ENCODE measurements around the gene NKAIN2.

Gene NKAIN2

DNA sequence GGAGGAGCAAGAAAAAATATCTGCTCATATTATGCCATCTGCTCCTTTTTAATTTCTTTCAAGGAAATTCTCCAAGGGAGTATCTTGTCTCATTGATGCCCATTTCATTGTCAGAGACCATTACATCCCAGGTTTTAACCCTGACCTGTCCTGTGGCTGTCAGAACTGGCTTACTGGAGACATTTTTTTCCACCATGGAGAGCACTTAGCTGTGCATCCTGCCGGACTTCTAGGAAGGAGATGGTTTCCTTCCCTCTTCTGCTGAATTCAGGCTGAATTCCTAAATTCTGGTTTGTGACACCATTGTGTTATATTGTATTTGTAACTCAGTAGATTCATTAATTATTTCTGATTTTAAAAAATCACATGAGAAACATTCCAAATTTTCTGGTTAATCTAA lies 70.3 kb downstream of the NKAIN2 start:
- no peak overlapping the region for H3K56ac ChIP-seq (ENCODE audit: low read length)

DNA sequence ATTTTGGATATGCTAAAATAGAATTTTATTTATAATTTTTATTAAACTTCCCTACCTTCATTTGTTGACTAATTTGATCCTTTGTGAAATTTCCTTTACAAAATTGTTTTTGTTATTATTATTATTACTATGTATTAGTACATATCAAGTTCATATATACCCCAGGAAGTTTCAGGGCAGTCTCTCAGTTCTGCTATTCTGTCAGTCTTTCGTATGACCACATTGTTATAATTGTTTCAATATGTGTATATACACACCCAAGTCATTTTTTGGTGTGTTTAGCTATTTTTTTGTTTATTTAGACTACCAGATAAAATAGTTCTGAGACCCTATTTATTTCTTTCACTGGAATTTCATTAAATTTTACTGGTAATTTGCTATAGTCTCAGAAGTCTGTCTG lies 72.1 kb downstream of the NKAIN2 start:
- H2BK5ac ChIP-seq (ENCODE audit: low read length): no peak overlapping the region
- H3K4me3 ChIP-seq (ENCODE audit: low read length): no peak overlapping the region
- no peak overlapping the region for H3K18ac ChIP-seq (ENCODE audit: low read length)
- H3K79me2 ChIP-seq (ENCODE audit: control insufficient read depth, insufficient read depth, low read length): no peaks in the 10 kb centered on the region
- no peak overlapping the region for H3K27ac ChIP-seq (ENCODE audit: low read depth, low read length)
- H2BK15ac ChIP-seq (replicated peaks; ENCODE audit: low read depth): no peak overlapping the region
- no peak overlapping the region for H3K23ac ChIP-seq (ENCODE audit: low read length)
- no peak overlapping the region for H2BK120ac ChIP-seq (ENCODE audit: low read depth, low read length)
- H3K4ac ChIP-seq (ENCODE audit: low read depth, low read length): no peak overlapping the region
- no peaks in the 10 kb centered on the region for H3K27me3 ChIP-seq (ENCODE audit: insufficient read depth, low read length, poor library complexity)
- H3K4me2 ChIP-seq (ENCODE audit: low read length): no peak overlapping the region
- no peak for DNase-seq
- no peaks in the 10 kb centered on the region for H3K79me1 ChIP-seq (ENCODE audit: low read length)
- no peaks in the 10 kb centered on the region for H3K4me1 ChIP-seq (ENCODE audit: control insufficient read depth, low read depth, low read length)
- no peak overlapping the region for H3K9ac ChIP-seq (ENCODE audit: low read length)
- no peak overlapping the region for H4K5ac ChIP-seq (ENCODE audit: low read length)
- no peak overlapping the region for H4K8ac ChIP-seq (ENCODE audit: low read depth, low read length)
- H2AK5ac ChIP-seq (ENCODE audit: low read length): no peak overlapping the region
- no peak overlapping the region for H3K56ac ChIP-seq (ENCODE audit: low read length)
- H3K36me3 ChIP-seq (ENCODE audit: control insufficient read depth, insufficient read depth, low read length): no peaks in the 10 kb centered on the region
- WGBS (ENCODE audit: extremely low coverage, insufficient coverage, low lambda C conversion rate): no CpG with 5 or more reads among the region's 1 CpG

More for the DNA sequence above, 70.3 kb downstream of the NKAIN2 start:
- H2BK120ac ChIP-seq (ENCODE audit: low read depth, low read length): no peak overlapping the region
- no peak overlapping the region for H3K4me2 ChIP-seq (ENCODE audit: low read length)
- H4K8ac ChIP-seq (ENCODE audit: low read depth, low read length): no peak overlapping the region
- H3K23ac ChIP-seq (ENCODE audit: low read length): no peak overlapping the region
- no peaks in the 10 kb centered on the region for H3K79me2 ChIP-seq (ENCODE audit: control insufficient read depth, insufficient read depth, low read length)
- H2BK15ac ChIP-seq (replicated peaks; ENCODE audit: low read depth): no peak overlapping the region
- H3K4ac ChIP-seq (ENCODE audit: low read depth, low read length): no peak overlapping the region
- H4K5ac ChIP-seq (ENCODE audit: low read length): no peak overlapping the region
- no peak overlapping the region for H2AK5ac ChIP-seq (ENCODE audit: low read length)
- no peak overlapping the region for H3K18ac ChIP-seq (ENCODE audit: low read length)
- no peak overlapping the region for H3K27ac ChIP-seq (ENCODE audit: low read depth, low read length)
- H2BK5ac ChIP-seq (ENCODE audit: low read length): no peak overlapping the region
- H3K79me1 ChIP-seq (ENCODE audit: low read length): no peaks in the 10 kb centered on the region
- no peaks in the 10 kb centered on the region for H3K27me3 ChIP-seq (ENCODE audit: insufficient read depth, low read length, poor library complexity)
- H3K4me3 ChIP-seq (ENCODE audit: low read length): no peak overlapping the region
- no peak for DNase-seq
- no peaks in the 10 kb centered on the region for H3K36me3 ChIP-seq (ENCODE audit: control insufficient read depth, insufficient read depth, low read length)
- no peak overlapping the region for H3K9ac ChIP-seq (ENCODE audit: low read length)
- no peaks in the 10 kb centered on the region for H3K4me1 ChIP-seq (ENCODE audit: control insufficient read depth, low read depth, low read length)
- no CpG with 5 or more reads among the region's 1 CpG for WGBS (ENCODE audit: extremely low coverage, insufficient coverage, low lambda C conversion rate)

DNA sequence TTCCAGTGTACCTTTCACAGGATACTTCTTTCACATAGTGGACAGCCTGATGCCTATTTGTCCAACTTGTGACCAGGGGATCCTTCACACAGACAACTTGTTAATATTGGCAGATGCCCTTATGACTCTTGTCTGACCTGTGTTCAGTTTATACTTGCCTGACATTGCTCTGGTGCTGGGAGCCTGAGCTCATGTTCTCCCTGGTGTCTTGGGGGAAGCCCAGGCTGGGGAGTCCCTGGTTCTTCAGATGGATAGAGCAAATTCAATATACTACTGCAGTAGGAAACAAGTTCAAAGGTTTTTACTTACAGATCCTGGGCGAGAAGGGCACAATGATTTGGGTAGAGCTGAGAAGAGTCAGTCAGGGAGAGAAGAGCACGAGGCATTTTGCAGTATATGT lies 76.1 kb downstream of the NKAIN2 start:
- no peak overlapping the region for H2AK5ac ChIP-seq (ENCODE audit: low read length)
- no peak overlapping the region for H3K56ac ChIP-seq (ENCODE audit: low read length)
- H3K4ac ChIP-seq (ENCODE audit: low read depth, low read length): no peak overlapping the region
- H4K5ac ChIP-seq (ENCODE audit: low read length): no peak overlapping the region
- H2BK15ac ChIP-seq (replicated peaks; ENCODE audit: low read depth): no peak overlapping the region
- no peak overlapping the region for H3K23ac ChIP-seq (ENCODE audit: low read length)
- no peak overlapping the region for H3K27ac ChIP-seq (ENCODE audit: low read depth, low read length)
- no peaks in the 10 kb centered on the region for H3K4me1 ChIP-seq (ENCODE audit: control insufficient read depth, low read depth, low read length)
- no peak overlapping the region for H3K4me3 ChIP-seq (ENCODE audit: low read length)
- H3K79me2 ChIP-seq (ENCODE audit: control insufficient read depth, insufficient read depth, low read length): no peaks in the 10 kb centered on the region
- WGBS (ENCODE audit: extremely low coverage, insufficient coverage, low lambda C conversion rate): no CpG with 5 or more reads among the region's 2 CpGs
- no peak overlapping the region for H3K9ac ChIP-seq (ENCODE audit: low read length)
- no peaks in the 10 kb centered on the region for H3K27me3 ChIP-seq (ENCODE audit: insufficient read depth, low read length, poor library complexity)
- no peak overlapping the region for H4K8ac ChIP-seq (ENCODE audit: low read depth, low read length)
- no peak overlapping the region for H3K4me2 ChIP-seq (ENCODE audit: low read length)
- H3K79me1 ChIP-seq (ENCODE audit: low read length): no peaks in the 10 kb centered on the region
- no peaks in the 10 kb centered on the region for H3K36me3 ChIP-seq (ENCODE audit: control insufficient read depth, insufficient read depth, low read length)
- no peak for DNase-seq
- H3K18ac ChIP-seq (ENCODE audit: low read length): no peak overlapping the region
- H2BK120ac ChIP-seq (ENCODE audit: low read depth, low read length): no peak overlapping the region
- H2BK5ac ChIP-seq (ENCODE audit: low read length): no peak overlapping the region

DNA sequence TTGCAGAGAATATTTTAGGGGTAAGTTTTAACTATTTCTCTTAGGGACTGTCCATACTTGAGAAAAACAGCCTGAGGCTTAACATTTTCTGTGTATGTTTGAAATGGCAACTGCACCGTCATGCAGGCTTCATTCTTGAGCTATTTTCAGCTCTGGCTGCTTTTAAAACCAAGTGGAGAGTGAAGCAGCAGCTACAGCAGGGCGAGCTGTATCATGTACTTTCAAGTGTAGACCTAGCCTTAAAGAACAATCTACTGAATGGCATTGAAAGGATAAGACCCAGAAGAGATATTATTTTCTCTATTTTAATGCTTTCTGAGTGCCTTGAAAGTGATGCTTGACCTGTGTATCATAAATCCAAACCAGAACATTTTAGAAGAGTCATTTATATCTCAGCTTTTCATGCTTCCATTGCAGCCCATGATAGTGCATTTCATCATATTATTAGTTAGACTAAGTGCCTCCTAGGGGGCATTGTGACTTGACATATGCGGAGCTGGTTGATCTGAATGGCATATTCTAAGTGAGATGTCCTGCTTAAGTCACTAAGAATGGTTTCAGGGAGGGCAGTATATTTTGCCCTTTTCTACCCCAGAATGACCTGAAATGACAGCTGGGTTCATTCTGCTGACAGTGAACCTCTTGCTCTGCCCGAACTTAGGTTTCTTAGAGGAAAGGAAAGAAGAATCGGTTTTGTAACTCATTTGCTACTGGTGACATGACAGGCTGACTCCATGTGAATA lies 85.3 kb downstream of the NKAIN2 start:
- H3K18ac ChIP-seq (ENCODE audit: low read length): no peak overlapping the region
- H3K27ac ChIP-seq (ENCODE audit: low read depth, low read length): no peak overlapping the region
- DNase-seq: no peak

DNA sequence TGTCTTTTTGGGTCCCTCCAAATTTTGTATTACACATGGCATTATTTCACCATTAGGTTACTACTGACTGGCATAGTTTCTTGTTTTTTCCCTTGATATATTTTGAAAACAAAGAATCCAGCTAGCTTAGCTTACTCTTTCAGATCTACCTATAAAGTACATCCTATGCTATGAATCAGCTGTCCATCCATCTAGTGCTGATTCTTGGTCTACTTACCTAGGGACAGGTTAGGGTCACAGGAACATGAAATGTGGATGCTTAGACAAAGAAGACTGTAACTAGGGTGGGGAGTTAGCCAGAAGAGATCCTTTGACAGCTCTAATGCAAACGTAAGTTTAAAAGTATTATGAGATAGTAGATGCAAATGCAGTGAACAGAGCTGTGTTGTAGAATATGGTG lies 91.7 kb downstream of the NKAIN2 start:
- Histone ChIP-seq H4K5ac (ENCODE audit: low read length) (no peak overlapping the region), H3K4ac (ENCODE audit: low read depth, low read length) (no peak overlapping the region), H3K9ac (ENCODE audit: low read length) (no peak overlapping the region), H2BK120ac (ENCODE audit: low read depth, low read length) (no peak overlapping the region), H3K27me3 (ENCODE audit: insufficient read depth, low read length, poor library complexity) (no peaks in the 10 kb centered on the region), H3K4me3 (ENCODE audit: low read length) (no peak overlapping the region), H3K56ac (ENCODE audit: low read length) (no peak overlapping the region), H3K79me2 (ENCODE audit: control insufficient read depth, insufficient read depth, low read length) (no peaks in the 10 kb centered on the region), H3K36me3 (ENCODE audit: control insufficient read depth, insufficient read depth, low read length) (no peaks in the 10 kb centered on the region), H3K18ac (ENCODE audit: low read length) (no peak overlapping the region), H4K8ac (ENCODE audit: low read depth, low read length) (no peak overlapping the region), H3K27ac (ENCODE audit: low read depth, low read length) (no peak overlapping the region), H3K4me2 (ENCODE audit: low read length) (no peak overlapping the region), H2AK5ac (ENCODE audit: low read length) (no peak overlapping the region), H2BK5ac (ENCODE audit: low read length) (no peak overlapping the region), H3K23ac (ENCODE audit: low read length) (no peak overlapping the region), H3K79me1 (ENCODE audit: low read length) (no peaks in the 10 kb centered on the region), H2BK15ac (replicated peaks; ENCODE audit: low read depth) (no peak overlapping the region), H3K4me1 (ENCODE audit: control insufficient read depth, low read depth, low read length) (no peaks in the 10 kb centered on the region)
- no CpG with 5 or more reads among the region's 1 CpG for WGBS (ENCODE audit: extremely low coverage, insufficient coverage, low lambda C conversion rate)
- DNase-seq: no peak

More for the DNA sequence above, 85.3 kb downstream of the NKAIN2 start:
- Histone ChIP-seq H3K4me2 (ENCODE audit: low read length) (no peak overlapping the region), H4K8ac (ENCODE audit: low read depth, low read length) (no peak overlapping the region), H3K36me3 (ENCODE audit: control insufficient read depth, insufficient read depth, low read length) (no peaks in the 10 kb centered on the region), H3K9ac (ENCODE audit: low read length) (no peak overlapping the region), H3K56ac (ENCODE audit: low read length) (no peak overlapping the region), H2BK15ac (replicated peaks; ENCODE audit: low read depth) (no peak overlapping the region), H3K23ac (ENCODE audit: low read length) (no peak overlapping the region), H3K4me1 (ENCODE audit: control insufficient read depth, low read depth, low read length) (no peaks in the 10 kb centered on the region), H3K27me3 (ENCODE audit: insufficient read depth, low read length, poor library complexity) (no peaks in the 10 kb centered on the region), H2BK120ac (ENCODE audit: low read depth, low read length) (no peak overlapping the region), H2AK5ac (ENCODE audit: low read length) (no peak overlapping the region), H3K79me2 (ENCODE audit: control insufficient read depth, insufficient read depth, low read length) (no peaks in the 10 kb centered on the region), H2BK5ac (ENCODE audit: low read length) (no peak overlapping the region), H3K4me3 (ENCODE audit: low read length) (no peak overlapping the region), H4K5ac (ENCODE audit: low read length) (no peak overlapping the region), H3K4ac (ENCODE audit: low read depth, low read length) (no peak overlapping the region), H3K79me1 (ENCODE audit: low read length) (no peaks in the 10 kb centered on the region)
- WGBS (ENCODE audit: extremely low coverage, insufficient coverage, low lambda C conversion rate): no CpG with 5 or more reads among the region's 5 CpGs

DNA sequence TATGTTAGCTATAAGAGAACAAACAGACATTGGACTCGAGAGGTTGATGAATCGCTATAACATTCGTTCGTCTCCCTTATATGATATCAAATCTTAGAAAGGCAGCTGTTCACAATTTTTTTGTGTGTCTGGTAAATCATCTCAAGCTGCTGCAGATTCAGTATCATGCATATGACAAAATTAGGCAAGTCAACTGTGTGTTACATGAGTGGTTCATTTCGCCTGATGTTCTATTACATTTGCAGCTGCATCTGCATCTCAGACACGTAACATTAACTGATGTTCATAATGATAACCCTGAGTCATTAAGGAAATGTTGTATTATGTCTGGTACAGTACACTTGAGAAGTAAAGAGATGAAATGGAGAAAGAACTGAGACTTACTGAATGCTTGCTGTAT lies 92.1 kb downstream of the NKAIN2 start:
- Histone ChIP-seq H3K36me3 (ENCODE audit: control insufficient read depth, insufficient read depth, low read length) (no peaks in the 10 kb centered on the region), H3K4ac (ENCODE audit: low read depth, low read length) (no peak overlapping the region), H2BK15ac (replicated peaks; ENCODE audit: low read depth) (no peak overlapping the region), H3K4me3 (ENCODE audit: low read length) (no peak overlapping the region), H3K23ac (ENCODE audit: low read length) (no peak overlapping the region), H3K4me1 (ENCODE audit: control insufficient read depth, low read depth, low read length) (no peaks in the 10 kb centered on the region), H2BK5ac (ENCODE audit: low read length) (no peak overlapping the region), H4K8ac (ENCODE audit: low read depth, low read length) (no peak overlapping the region), H3K56ac (ENCODE audit: low read length) (no peak overlapping the region), H3K27me3 (ENCODE audit: insufficient read depth, low read length, poor library complexity) (no peaks in the 10 kb centered on the region), H3K79me2 (ENCODE audit: control insufficient read depth, insufficient read depth, low read length) (no peaks in the 10 kb centered on the region), H3K4me2 (ENCODE audit: low read length) (no peak overlapping the region), H3K27ac (ENCODE audit: low read depth, low read length) (no peak overlapping the region), H2AK5ac (ENCODE audit: low read length) (no peak overlapping the region), H2BK120ac (ENCODE audit: low read depth, low read length) (no peak overlapping the region), H3K79me1 (ENCODE audit: low read length) (no peaks in the 10 kb centered on the region), H4K5ac (ENCODE audit: low read length) (no peak overlapping the region), H3K9ac (ENCODE audit: low read length) (no peak overlapping the region), H3K18ac (ENCODE audit: low read length) (no peak overlapping the region)
- DNase-seq: no peak
- WGBS (ENCODE audit: extremely low coverage, insufficient coverage, low lambda C conversion rate): no CpG with 5 or more reads among the region's 6 CpGs
